Liver (tissue), 9 donors: Measurements from ENCODE around the gene SHBG. TPM values are rescaled to one million over a fixed set of nuclear protein-coding genes. Genes with fewer than 3 reads are reported as not detected.

Experiments used
- DNase-seq: peaks from one replicate; pipeline ENCODE4 v3.0.0-alpha.2; 2017; ENCODE audit warnings: low spot score
- H3K27ac ChIP-seq, 2 donors: one replicate each; pipeline ENCODE4 v1.7.0; 2013; ENCODE audit warnings: inconsistent platforms in 2 of 2, low read length in 2 of 2, control low read depth in 1 of 2, low read depth in 1 of 2, mild to moderate bottlenecking in 1 of 2
- H3K27me3 ChIP-seq, 4 donors: one replicate each; pipeline versions ENCODE4 v1.6.1 to v1.7.0; 2013; ENCODE audit warnings: low read length in 3 of 4, inconsistent platforms in 1 of 4, mild to moderate bottlenecking in 1 of 4, moderate library complexity in 1 of 4; ENCODE audit not compliant: control insufficient read depth in 4 of 4, insufficient read depth in 4 of 4
- H3K36me3 ChIP-seq, 4 donors: one replicate each; pipeline versions ENCODE4 v1.6.1 to v1.7.0; 2013; ENCODE audit warnings: low read length in 3 of 4, mild to moderate bottlenecking in 3 of 4, low read depth in 1 of 4, moderate library complexity in 1 of 4; ENCODE audit not compliant: control insufficient read depth in 4 of 4, insufficient read depth in 3 of 4
- H3K4me1 ChIP-seq, 4 donors: one replicate each; pipeline versions ENCODE4 v1.6.1 to v1.7.0; 2013; ENCODE audit warnings: low read length in 3 of 4, mild to moderate bottlenecking in 3 of 4, moderate library complexity in 1 of 4; ENCODE audit not compliant: control insufficient read depth in 4 of 4, insufficient read depth in 4 of 4
- H3K4me3 ChIP-seq, 3 donors: one replicate each; pipeline versions ENCODE4 v1.6.1 to v1.7.0; 2013; ENCODE audit warnings: low read length in 3 of 3, control low read depth in 1 of 3, low read depth in 1 of 3, mild to moderate bottlenecking in 1 of 3
- H3K9ac ChIP-seq, 2 donors: one replicate each; pipeline ENCODE4 v1.7.0; 2013; ENCODE audit warnings: low read length in 2 of 2, mild to moderate bottlenecking in 2 of 2, moderate library complexity in 2 of 2, control low read depth in 1 of 2, low read depth in 1 of 2
- H3K9me3 ChIP-seq, 4 donors: one replicate each; pipeline versions ENCODE4 v1.6.1 to v1.7.0; 2013; ENCODE audit warnings: low read length in 3 of 4; ENCODE audit not compliant: control insufficient read depth in 4 of 4
- ATF3 ChIP-seq: IDR thresholded peaks from 2 replicates; pipeline ENCODE4 v1.6.1; 2016; ENCODE audit warnings: antibody characterized with exemption
- CTCF ChIP-seq: fragments of 150-350 bp; IDR thresholded peaks from 2 replicates; pipeline ENCODE4 v1.5.1; 2017; ENCODE audit warnings: improper control_type of control experiment, low read depth, low read length; ENCODE audit not compliant: missing input control
- EGR1 ChIP-seq, 2 donors: IDR thresholded peaks; 2 replicates each; pipeline ENCODE4 v1.6.1; 2016 to 2018; ENCODE audit warnings: antibody characterized with exemption in 2 of 2, low read depth in 2 of 2
- GABPA ChIP-seq, 2 donors: IDR thresholded peaks in 1 of 2; conservative IDR thresholded peaks in 1 of 2; 2 replicates each; pipeline ENCODE4 v1.6.1; 2016; ENCODE audit warnings: antibody characterized with exemption in 2 of 2, mild to moderate bottlenecking in 1 of 2, moderate library complexity in 1 of 2
- HNF4A ChIP-seq, 2 donors: conservative IDR thresholded peaks; 2 replicates each; pipeline ENCODE4 v1.6.1; 2016; ENCODE audit warnings: antibody characterized with exemption in 2 of 2, mild to moderate bottlenecking in 2 of 2
- HNF4G ChIP-seq: IDR thresholded peaks from 2 replicates; pipeline ENCODE4 v1.6.1; 2016; ENCODE audit warnings: antibody characterized with exemption
- JUND ChIP-seq, 2 donors: IDR thresholded peaks; 2 replicates each; pipeline ENCODE4 v1.6.1; 2016; ENCODE audit warnings: antibody characterized with exemption in 2 of 2
- NR2F2 ChIP-seq: IDR thresholded peaks from 2 replicates; pipeline ENCODE4 v1.6.1; 2016; ENCODE audit warnings: antibody characterized with exemption
- RAD21 ChIP-seq, 2 donors: IDR thresholded peaks; 2 replicates each; pipeline ENCODE4 v1.6.1; 2016; ENCODE audit warnings: antibody characterized with exemption in 2 of 2, mild to moderate bottlenecking in 2 of 2
- RXRA ChIP-seq, 2 donors: IDR thresholded peaks; 2 replicates each; pipeline ENCODE4 v1.6.1; 2017 to 2018; ENCODE audit warnings: antibody characterized with exemption in 2 of 2, mild to moderate bottlenecking in 1 of 2
- SP1 ChIP-seq: IDR thresholded peaks from 2 replicates; pipeline ENCODE4 v1.6.1; 2018; ENCODE audit warnings: antibody characterized with exemption, mild to moderate bottlenecking
- TAF1 ChIP-seq: conservative IDR thresholded peaks from 2 replicates; pipeline ENCODE4 v1.6.1; 2016; ENCODE audit warnings: antibody characterized with exemption, mild to moderate bottlenecking
- YY1 ChIP-seq: IDR thresholded peaks from 2 replicates; pipeline ENCODE4 v1.6.1; 2016; ENCODE audit warnings: antibody characterized with exemption, mild to moderate bottlenecking
- ZBTB33 ChIP-seq: IDR thresholded peaks from 2 replicates; pipeline ENCODE4 v1.6.1; 2016; ENCODE audit warnings: antibody characterized with exemption
- WGBS: extraction: QIAGEN DNeasy Blood & Tissue Kit; methylation state at CpG from one replicate; pipeline ENCODE4 v1.1.7; 2013; 5-methylcytosine and 5-hydroxymethylcytosine counted together
- polyA plus RNA-seq, 2 donors: library from polyadenylated mRNA; stranded (reverse) in 1 of 2; unstranded in 1 of 2; fragments of 200-250 nt in 1 of 2; fragments of >200 nt in 1 of 2; fragmentation: Nextera tagmentation in 1 of 2; extraction: Ambion mirVana in 1 of 2; gene quantifications; one replicate each; pipeline versions ENCODE4 v1.2.1 to v1.2.3, GENCODE V29; 2013 to 2015
- total RNA-seq, 2 donors: library from RNA; depleted of rRNA; stranded (reverse); fragments of >200 nt; gene quantifications; one replicate each; pipeline ENCODE4 v1.2.3, GENCODE V29; 2014
- TF ChIP-seq, protein P1 (sequence below): IDR thresholded peaks from 2 replicates; pipeline ENCODE4 v1.6.1; 2016; ENCODE audit warnings: antibody characterized with exemption
- TF ChIP-seq, protein P2 (sequence below): IDR thresholded peaks from 2 replicates; pipeline ENCODE4 v1.6.1; 2016; ENCODE audit warnings: antibody characterized with exemption, mild to moderate bottlenecking
- donor health status: healthy.
- donor health status: healthy.
- donor health status: healthy.
- donor health status: healthy.
- donor health status: healthy.

Gene SHBG
- total and polyA plus RNA-seq, 4 donors = 3.5 to 61.6 (median 22.2) TPM

GRCh38 chr17:7618608-7619007, 11.3 kb upstream of the SHBG start:
- no peaks in the 10 kb centered on the region for H3K27me3 ChIP-seq
- no peak for DNase-seq
- TF ChIP-seq EGR1 (IDR thresholded peaks at IDR 0.05; ENCODE audit: low read depth in 2 of 2) (no peak), HNF4A (conservative IDR thresholded peaks at IDR 0.05) (no peak), RAD21 (IDR thresholded peaks at IDR 0.05) (no peak), ATF3 (no peak), NR2F2 (no peak), ZBTB33 (no peak), TAF1 (no peak), GABPA (IDR thresholded peaks at IDR 0.05 in 1 of 2, conservative IDR thresholded peaks at IDR 0.05 in 1 of 2) (no peak), YY1 (no peak), CTCF (no peak)
- no peak overlapping the region for H3K9ac ChIP-seq
- H3K36me3 ChIP-seq = no peaks in the 10 kb centered on the region
- peaks cover 0 to 13% (median 9%) of the 10 kb centered on the region in 4 donors for H3K4me1 ChIP-seq
- WGBS = 83% methylated on average over 5 of the region's 5 CpGs
- no peaks in the 10 kb centered on the region for H3K9me3 ChIP-seq
- no peak overlapping the region for H3K27ac ChIP-seq
- H3K4me3 ChIP-seq = no peak overlapping the region

DNA sequence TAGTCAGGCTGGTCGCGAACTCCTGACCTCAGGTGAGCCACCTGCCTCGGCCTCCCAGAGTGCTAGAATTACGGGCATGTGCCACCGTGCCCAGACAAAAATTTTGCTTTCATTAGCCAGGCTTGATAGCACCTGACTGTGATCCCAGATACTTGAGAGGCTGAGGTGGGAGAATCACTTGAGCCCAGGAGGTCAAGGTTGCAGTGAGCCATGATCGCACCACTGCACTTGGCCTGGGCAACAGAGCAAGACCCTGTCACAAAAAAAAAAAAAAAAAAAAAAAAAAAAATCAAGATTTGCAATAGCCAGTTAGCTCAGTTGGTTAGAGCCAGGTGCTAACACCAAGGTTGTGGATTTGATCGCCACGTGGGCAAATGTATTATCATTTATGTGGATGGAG, 9.1 kb upstream of the SHBG start:
- 96% methylated on average over 8 of the region's 8 CpGs for WGBS
- no peaks in the 10 kb centered on the region for H3K27me3 ChIP-seq
- H3K4me1 ChIP-seq = peaks cover 2 to 20% (median 14%) of the 10 kb centered on the region in 4 donors
- no peaks in the 10 kb centered on the region for H3K9me3 ChIP-seq
- no peak overlapping the region for H3K4me3 ChIP-seq
- no peaks in the 10 kb centered on the region for H3K36me3 ChIP-seq
- TF ChIP-seq ATF3 = no peak
- TF ChIP-seq CTCF = no peak
- TF ChIP-seq SP1 = no peak
- TF ChIP-seq YY1 = no peak
- TF ChIP-seq TAF1 = no peak
- TF ChIP-seq ZBTB33 = no peak
- TF ChIP-seq, protein P1, sequence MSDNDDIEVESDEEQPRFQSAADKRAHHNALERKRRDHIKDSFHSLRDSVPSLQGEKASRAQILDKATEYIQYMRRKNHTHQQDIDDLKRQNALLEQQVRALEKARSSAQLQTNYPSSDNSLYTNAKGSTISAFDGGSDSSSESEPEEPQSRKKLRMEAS = no peak
- no peak for TF ChIP-seq HNF4G
- no peak for TF ChIP-seq EGR1 (IDR thresholded peaks at IDR 0.05; ENCODE audit: low read depth in 2 of 2)
- TF ChIP-seq HNF4A (conservative IDR thresholded peaks at IDR 0.05) = no peak
- TF ChIP-seq RAD21 (IDR thresholded peaks at IDR 0.05) = no peak
- no peak for TF ChIP-seq RXRA (IDR thresholded peaks at IDR 0.05)
- TF ChIP-seq, protein P2, sequence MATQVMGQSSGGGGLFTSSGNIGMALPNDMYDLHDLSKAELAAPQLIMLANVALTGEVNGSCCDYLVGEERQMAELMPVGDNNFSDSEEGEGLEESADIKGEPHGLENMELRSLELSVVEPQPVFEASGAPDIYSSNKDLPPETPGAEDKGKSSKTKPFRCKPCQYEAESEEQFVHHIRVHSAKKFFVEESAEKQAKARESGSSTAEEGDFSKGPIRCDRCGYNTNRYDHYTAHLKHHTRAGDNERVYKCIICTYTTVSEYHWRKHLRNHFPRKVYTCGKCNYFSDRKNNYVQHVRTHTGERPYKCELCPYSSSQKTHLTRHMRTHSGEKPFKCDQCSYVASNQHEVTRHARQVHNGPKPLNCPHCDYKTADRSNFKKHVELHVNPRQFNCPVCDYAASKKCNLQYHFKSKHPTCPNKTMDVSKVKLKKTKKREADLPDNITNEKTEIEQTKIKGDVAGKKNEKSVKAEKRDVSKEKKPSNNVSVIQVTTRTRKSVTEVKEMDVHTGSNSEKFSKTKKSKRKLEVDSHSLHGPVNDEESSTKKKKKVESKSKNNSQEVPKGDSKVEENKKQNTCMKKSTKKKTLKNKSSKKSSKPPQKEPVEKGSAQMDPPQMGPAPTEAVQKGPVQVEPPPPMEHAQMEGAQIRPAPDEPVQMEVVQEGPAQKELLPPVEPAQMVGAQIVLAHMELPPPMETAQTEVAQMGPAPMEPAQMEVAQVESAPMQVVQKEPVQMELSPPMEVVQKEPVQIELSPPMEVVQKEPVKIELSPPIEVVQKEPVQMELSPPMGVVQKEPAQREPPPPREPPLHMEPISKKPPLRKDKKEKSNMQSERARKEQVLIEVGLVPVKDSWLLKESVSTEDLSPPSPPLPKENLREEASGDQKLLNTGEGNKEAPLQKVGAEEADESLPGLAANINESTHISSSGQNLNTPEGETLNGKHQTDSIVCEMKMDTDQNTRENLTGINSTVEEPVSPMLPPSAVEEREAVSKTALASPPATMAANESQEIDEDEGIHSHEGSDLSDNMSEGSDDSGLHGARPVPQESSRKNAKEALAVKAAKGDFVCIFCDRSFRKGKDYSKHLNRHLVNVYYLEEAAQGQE = no peak
- TF ChIP-seq JUND (IDR thresholded peaks at IDR 0.05) = no peak
- no peak for TF ChIP-seq GABPA (IDR thresholded peaks at IDR 0.05 in 1 of 2, conservative IDR thresholded peaks at IDR 0.05 in 1 of 2)
- DNase-seq = no peak
- no peak overlapping the region for H3K27ac ChIP-seq
- no peak overlapping the region for H3K9ac ChIP-seq
